Fibroblast of lung (primary cell): ENCODE results near the gene PIAS2.

Experiments used
- EZH2 ChIP-seq: IDR thresholded peaks from 2 replicates; pipeline ENCODE4 v1.5.1; 2012; ENCODE audit warnings: low read length, control low read depth, mild to moderate bottlenecking; ENCODE audit errors: missing control alignments
- TF ChIP-seq, protein P1 (sequence below), 2 donors: IDR thresholded peaks in 1 of 2; conservative IDR thresholded peaks in 1 of 2; 1 replicate in 1 of 2; 2 replicates in 1 of 2; pipeline ENCODE4 v1.5.1; 2011 to 2012; ENCODE audit warnings: low read length in 2 of 2, control low read depth in 1 of 2, inconsistent platforms in 1 of 2, low read depth in 1 of 2, mild to moderate bottlenecking in 1 of 2

DNA sequence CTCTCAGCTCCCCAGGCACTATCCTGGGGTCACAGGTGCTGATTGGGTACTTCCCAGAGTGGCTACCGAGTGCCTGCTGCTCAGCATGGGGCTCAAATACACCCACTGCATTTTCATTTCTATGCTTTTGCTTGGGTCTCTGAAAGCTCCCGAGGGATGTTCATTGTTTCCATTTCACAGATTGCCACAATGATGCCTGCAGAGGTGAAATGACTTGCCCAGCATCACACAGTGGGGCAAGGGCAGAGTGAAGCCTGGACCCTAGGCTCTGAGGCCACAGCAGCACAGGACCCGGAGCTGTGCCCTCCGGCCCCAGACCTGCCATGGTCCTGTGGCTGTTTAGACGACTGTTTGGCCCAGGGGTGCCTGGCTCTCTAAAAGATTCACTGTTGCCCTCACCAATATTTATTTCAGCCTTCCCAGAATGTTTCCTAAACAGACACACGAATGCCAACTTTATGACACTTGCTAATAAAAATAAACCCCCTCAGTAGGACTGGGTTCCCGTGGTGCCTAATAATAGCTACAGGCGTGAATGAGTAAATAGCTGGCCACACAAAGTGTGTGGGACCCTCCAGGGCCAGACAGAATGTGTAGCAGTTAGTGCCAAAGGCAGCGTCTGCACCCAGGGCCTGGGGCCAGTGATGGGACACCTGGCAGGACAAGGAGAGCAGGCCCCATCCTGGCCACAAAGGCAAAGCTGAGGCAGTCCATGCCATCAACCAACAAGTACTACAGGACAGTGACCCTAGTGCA, 149.0 kb downstream of the PIAS2 start:
- TF ChIP-seq, protein P1, sequence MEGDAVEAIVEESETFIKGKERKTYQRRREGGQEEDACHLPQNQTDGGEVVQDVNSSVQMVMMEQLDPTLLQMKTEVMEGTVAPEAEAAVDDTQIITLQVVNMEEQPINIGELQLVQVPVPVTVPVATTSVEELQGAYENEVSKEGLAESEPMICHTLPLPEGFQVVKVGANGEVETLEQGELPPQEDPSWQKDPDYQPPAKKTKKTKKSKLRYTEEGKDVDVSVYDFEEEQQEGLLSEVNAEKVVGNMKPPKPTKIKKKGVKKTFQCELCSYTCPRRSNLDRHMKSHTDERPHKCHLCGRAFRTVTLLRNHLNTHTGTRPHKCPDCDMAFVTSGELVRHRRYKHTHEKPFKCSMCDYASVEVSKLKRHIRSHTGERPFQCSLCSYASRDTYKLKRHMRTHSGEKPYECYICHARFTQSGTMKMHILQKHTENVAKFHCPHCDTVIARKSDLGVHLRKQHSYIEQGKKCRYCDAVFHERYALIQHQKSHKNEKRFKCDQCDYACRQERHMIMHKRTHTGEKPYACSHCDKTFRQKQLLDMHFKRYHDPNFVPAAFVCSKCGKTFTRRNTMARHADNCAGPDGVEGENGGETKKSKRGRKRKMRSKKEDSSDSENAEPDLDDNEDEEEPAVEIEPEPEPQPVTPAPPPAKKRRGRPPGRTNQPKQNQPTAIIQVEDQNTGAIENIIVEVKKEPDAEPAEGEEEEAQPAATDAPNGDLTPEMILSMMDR (conservative IDR thresholded peaks at IDR 0.05 in 1 of 2, IDR thresholded peaks at IDR 0.05 in 1 of 2; ENCODE audit: low read depth in 1 of 2, low read length in 2 of 2) = no peak
- TF ChIP-seq EZH2 = no peak
